ENCODE data around the gene TNFRSF21.

TNFRSF21 gene

GRCh38 chr6:47252633-47253032 lies 57.1 kb downstream of the TNFRSF21 start:
- in situ Hi-C loops (cut with MboI; ENCODE audit: low sequenced_read_pairs, unreplicated experiment), result no loop called here
- no peak for DNase-seq (ENCODE audit: low spot score)

DNA sequence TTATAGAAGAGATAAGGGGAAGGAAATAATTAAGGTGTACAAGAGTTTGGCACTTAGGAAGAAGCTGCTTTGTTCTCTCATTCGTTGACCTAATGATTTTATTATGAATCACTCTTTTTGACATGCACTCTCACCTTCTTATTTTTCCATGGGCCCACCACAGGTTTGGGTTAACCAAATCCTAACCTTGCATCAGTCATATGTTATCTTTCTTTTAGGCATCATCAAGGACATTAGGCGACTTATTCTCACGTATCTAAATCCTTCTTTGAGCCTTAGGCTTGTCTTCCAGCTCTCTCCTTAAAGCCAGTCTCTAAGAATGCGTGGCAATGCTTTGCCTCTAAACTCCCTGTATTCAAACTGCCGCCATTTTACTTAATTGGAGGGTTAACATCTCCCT lies 58.3 kb downstream of the TNFRSF21 start:
- in situ Hi-C loops (cut with MboI; ENCODE audit: low sequenced_read_pairs, unreplicated experiment), result no loop called here
- no peak for DNase-seq (ENCODE audit: low spot score)
- no peak for TF ChIP-seq CTCF (IDR thresholded peaks at IDR 0.05; ENCODE audit: borderline replicate concordance, control extremely low read depth, extremely low read depth, insufficient read depth, missing control alignments)

More at GRCh38 chr6:47252633-47253032, 57.1 kb downstream of the TNFRSF21 start:
- no peak for TF ChIP-seq CTCF (IDR thresholded peaks at IDR 0.05; ENCODE audit: borderline replicate concordance, control extremely low read depth, extremely low read depth, insufficient read depth, missing control alignments)

GRCh38 chr6:47250302-47250701 lies 59.4 kb downstream of the TNFRSF21 start:
- no peak for TF ChIP-seq CTCF (IDR thresholded peaks at IDR 0.05; ENCODE audit: borderline replicate concordance, control extremely low read depth, extremely low read depth, insufficient read depth, missing control alignments)
- in situ Hi-C loops (cut with MboI; ENCODE audit: low sequenced_read_pairs, unreplicated experiment), result no loop called here
- no peak for DNase-seq (ENCODE audit: low spot score)

- DNase-seq (ENCODE audit: low spot score), result no peak
- no peak for TF ChIP-seq CTCF (IDR thresholded peaks at IDR 0.05; ENCODE audit: borderline replicate concordance, control extremely low read depth, extremely low read depth, insufficient read depth, missing control alignments)
- in situ Hi-C loops (cut with MboI; ENCODE audit: low sequenced_read_pairs, unreplicated experiment), result no loop called here
Measured at GRCh38 chr6:47248446-47248845, 61.3 kb downstream of the TNFRSF21 start.

DNA sequence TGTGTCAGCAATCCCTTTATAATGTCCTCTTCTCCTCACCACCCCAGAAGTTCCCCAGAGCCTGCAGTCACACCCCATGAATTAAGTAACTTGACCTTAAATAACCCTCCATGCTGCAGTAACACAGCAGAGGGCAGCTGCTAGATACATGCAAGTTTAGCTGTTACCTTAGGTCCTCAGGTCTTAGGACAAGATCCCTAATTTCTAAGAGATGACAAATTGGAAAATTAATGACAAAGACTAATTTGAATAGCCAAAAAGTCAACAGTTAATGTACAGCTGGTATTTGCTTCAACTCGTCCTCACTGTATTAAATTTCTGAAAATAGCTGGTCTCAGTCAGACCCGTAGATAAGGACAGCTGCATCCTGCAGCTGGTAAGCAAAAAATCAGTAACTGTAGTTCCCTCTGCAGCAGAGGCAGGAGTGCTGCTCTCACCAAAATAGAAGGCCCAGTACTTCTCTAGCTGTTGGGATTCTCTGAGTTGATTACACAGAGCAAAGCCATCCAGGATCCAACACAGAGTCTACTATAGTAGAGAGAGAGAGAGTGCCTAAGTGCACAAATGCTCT lies 62.4 kb downstream of the TNFRSF21 start:
- no peak for DNase-seq (ENCODE audit: low spot score)
- TF ChIP-seq CTCF (IDR thresholded peaks at IDR 0.05; ENCODE audit: borderline replicate concordance, control extremely low read depth, extremely low read depth, insufficient read depth, missing control alignments), result no peak
- in situ Hi-C loops (cut with MboI; ENCODE audit: low sequenced_read_pairs, unreplicated experiment), result no loop called here

DNA sequence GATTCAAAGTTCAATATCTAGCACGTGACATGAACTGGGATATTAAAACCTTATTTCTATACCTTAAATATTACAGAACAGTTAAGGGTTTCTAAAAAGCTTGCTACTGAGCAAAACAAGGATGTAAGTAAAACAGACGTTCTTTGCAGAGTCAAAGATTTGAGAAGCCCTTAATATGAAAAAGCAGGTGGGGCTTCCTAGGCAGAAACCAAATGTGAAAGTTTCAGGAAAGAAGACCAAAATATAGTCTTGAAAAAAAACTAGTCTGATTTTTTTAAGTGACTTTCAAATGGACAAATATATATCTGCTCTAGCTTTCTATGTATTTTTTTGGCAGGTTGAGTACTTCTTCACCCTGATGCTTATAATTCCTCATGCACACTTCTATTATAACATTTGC lies 63.2 kb downstream of the TNFRSF21 start:
- no peak for TF ChIP-seq CTCF (IDR thresholded peaks at IDR 0.05; ENCODE audit: borderline replicate concordance, control extremely low read depth, extremely low read depth, insufficient read depth, missing control alignments)
- in situ Hi-C loops (cut with MboI; ENCODE audit: low sequenced_read_pairs, unreplicated experiment), result no loop called here
- no peak for DNase-seq (ENCODE audit: low spot score)

Data from GM13976 (cell line).